ENCODE results near the gene MZT2B.
"Not testable (repeated sequence)": the region's sequence is repeated elsewhere in the genome, so short reads cannot be mapped to it uniquely, and the experiment has no call there.

The MZT2B gene

GRCh38 chr2:130220505-130220904, 38.4 kb downstream of the MZT2B start:
- DNase-seq: not testable (repeated sequence)

GRCh38 chr2:130222523-130222922, 40.5 kb downstream of the MZT2B start:
- not testable (repeated sequence) for DNase-seq

GRCh38 chr2:130228005-130228404, 45.9 kb downstream of the MZT2B start:
- not testable (repeated sequence) for DNase-seq

- not testable (repeated sequence) for DNase-seq
Measured at GRCh38 chr2:130228467-130229160, 46.6 kb downstream of the MZT2B start.

GRCh38 chr2:130229161-130229510, 47.1 kb downstream of the MZT2B start:
- peak; percentile 77 for DNase-seq

- not testable (repeated sequence) for DNase-seq
Measured at GRCh38 chr2:130230376-130230775, 48.3 kb downstream of the MZT2B start.

- DNase-seq: not testable (repeated sequence)
Measured at GRCh38 chr2:130230907-130231306, 48.8 kb downstream of the MZT2B start.

- no peak for DNase-seq
Measured at GRCh38 chr2:130231656-130232055, 49.6 kb downstream of the MZT2B start.

- not testable (repeated sequence) for DNase-seq
Measured at GRCh38 chr2:130233066-130233465, 51.0 kb downstream of the MZT2B start.

GRCh38 chr2:130239581-130239980, 57.5 kb downstream of the MZT2B start:
- DNase-seq: not testable (repeated sequence)

All from RPMI8226 (cell line).